GM18519 (cell line): Measurements from ENCODE around the gene RIC8B.
"Not testable (repeated sequence)": the region's sequence is repeated elsewhere in the genome, so short reads cannot be mapped to it uniquely, and the experiment has no call there.

Experiments
- ATAC-seq: cut with Tn5 transposase; IDR thresholded peaks from one replicate; pipeline ENCODE4 v1.9.1; 2021; ENCODE audit warnings: mild to moderate bottlenecking, moderate library complexity; ENCODE audit not compliant: unreplicated experiment, low FRiP score

Gene RIC8B, protein sequence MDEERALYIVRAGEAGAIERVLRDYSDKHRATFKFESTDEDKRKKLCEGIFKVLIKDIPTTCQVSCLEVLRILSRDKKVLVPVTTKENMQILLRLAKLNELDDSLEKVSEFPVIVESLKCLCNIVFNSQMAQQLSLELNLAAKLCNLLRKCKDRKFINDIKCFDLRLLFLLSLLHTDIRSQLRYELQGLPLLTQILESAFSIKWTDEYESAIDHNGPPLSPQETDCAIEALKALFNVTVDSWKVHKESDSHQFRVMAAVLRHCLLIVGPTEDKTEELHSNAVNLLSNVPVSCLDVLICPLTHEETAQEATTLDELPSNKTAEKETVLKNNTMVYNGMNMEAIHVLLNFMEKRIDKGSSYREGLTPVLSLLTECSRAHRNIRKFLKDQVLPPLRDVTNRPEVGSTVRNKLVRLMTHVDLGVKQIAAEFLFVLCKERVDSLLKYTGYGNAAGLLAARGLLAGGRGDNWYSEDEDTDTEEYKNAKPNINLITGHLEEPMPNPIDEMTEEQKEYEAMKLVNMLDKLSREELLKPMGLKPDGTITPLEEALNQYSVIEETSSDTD

GRCh38 chr12:106774005-106774807 lies at the start of gene RIC8B:
Gene RIC8B, plus strand, starts transcription at chr12:106774682. Its CDS starts 64 bp downstream, at chr12:106774746.
- peak; percentile 65 for ATAC-seq

DNA sequence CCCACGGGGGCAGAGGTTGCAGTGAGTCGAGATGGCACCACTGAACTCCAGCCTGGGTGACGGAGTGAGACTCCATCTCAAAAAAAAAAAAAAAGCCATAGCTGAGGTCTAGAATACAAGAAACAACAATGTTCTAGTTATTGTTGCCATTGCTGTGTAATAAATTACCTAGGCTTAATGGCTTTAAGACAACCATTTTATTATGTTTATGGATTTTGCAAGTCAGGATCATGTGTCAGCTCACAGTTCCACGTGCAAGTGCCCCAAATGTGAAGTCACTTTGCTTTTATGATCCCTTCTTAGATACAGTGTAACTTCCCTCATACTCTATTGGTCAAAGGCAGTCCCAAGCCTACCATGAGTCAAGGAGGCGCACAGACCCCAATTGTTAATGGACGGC lies 49.5 kb upstream of the RIC8B start:
- ATAC-seq = no peak

- ATAC-seq = not testable (repeated sequence)
These were observed 47.8 kb upstream of the RIC8B start for GRCh38 chr12:106726603-106727202.

- no peak for ATAC-seq
These were observed 44.9 kb upstream of the RIC8B start for GRCh38 chr12:106729611-106730010.

DNA sequence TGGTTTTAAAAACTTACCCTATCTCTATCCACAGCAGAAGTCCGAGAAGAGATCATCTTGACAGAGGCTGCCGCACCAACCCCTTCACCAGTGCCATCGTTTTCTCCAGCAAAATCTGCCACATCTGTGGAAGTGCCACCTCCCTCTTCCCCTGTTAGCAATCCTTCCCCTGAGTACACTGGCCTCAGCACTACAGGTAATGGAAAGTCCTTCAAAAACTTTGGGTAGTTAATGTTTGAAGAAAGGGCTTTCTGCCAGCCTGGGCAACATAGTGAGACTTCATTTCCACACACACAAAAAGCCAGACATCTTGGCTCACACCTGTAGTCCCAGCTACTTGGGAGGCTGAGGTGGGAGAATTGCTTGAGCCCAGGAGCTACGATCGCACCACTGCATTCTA lies 41.6 kb upstream of the RIC8B start:
- ATAC-seq = no peak

GRCh38 chr12:106733660-106734059 lies 40.8 kb upstream of the RIC8B start:
- ATAC-seq = no peak

GRCh38 chr12:106736051-106736957 lies 38.2 kb upstream of the RIC8B start:
- no peak for ATAC-seq

DNA sequence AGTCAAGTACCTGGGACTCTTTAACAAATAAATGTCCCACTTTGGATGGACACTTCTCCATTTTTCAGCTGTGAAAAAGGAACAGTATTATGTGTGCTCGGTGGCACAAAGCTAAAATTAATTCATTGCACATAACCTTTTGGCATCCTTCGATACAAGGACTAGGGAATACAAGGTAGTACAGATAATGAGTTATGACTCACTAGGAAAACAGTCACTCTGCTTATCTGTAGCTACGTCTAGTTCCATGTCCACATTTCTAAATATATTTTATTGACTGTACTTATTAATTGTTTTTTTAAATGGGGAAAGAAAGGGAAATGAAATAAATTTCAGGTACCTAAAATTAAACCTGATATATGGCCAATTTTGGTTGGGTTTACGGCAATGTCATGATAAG lies 35.2 kb upstream of the RIC8B start:
- no peak for ATAC-seq

- no peak for ATAC-seq
These were observed 34.5 kb upstream of the RIC8B start for GRCh38 chr12:106739815-106740530.

DNA sequence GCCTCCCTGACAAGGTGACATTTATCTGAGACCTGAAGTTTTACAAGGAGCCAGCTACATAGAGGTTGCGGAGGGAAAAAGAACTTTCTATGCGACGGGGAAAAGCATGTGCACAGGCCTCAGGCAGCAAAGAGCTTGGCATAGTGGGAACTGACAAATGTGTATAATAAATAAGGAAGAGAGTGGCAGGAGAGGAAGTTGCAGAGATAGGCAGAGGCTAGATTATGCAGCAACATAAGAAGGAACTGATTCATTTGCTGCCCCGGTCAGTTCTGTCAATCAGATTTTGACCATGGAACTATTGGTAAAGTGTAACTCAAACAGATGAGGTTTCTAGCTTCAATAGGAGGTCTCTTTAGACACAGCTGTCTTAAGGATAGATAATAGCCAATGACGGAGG lies 33.7 kb upstream of the RIC8B start:
- ATAC-seq = no peak

DNA sequence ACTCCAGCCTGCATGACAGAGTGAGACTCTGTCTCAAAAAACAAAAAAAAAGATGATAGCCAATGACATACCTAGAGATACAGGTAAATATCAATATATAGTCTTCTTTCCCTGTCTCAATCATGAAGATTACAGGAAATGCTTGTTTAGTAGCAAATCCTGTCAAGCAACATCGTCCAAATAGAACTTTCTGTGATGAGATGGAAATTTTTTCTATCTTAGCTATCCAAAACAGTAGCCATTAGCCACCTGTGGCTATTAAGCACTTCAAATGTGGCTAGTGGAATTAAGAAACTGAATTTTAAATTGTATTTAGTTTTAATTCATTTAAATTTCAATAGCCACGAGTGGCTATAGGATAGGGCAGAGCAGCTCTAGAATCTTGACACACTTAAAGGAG lies 33.2 kb upstream of the RIC8B start:
- no peak for ATAC-seq

GRCh38 chr12:106743270-106743988 lies 31.1 kb upstream of the RIC8B start:
- ATAC-seq = no peak

DNA sequence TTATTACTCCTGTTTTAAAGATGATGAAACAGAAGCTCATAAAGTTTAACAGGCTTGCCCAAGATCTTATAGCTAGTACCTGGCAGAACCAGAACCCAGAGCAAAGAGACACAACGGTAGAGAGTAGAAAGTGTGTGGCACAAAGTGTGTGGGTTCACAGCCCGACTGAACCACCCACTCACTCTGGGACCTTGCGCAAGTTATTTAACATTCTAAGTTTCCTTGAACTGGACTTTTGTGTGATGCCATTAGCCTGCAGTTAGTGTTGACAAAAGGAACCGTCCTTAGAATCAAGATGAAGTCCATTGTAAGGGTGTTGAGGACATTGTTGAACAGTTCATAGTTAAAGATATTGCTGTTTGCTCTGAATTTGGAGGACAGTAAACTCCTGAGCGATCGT lies 29.9 kb upstream of the RIC8B start:
- ATAC-seq = no peak

- no peak for ATAC-seq
These were observed 29.2 kb upstream of the RIC8B start for GRCh38 chr12:106745181-106745745.

DNA sequence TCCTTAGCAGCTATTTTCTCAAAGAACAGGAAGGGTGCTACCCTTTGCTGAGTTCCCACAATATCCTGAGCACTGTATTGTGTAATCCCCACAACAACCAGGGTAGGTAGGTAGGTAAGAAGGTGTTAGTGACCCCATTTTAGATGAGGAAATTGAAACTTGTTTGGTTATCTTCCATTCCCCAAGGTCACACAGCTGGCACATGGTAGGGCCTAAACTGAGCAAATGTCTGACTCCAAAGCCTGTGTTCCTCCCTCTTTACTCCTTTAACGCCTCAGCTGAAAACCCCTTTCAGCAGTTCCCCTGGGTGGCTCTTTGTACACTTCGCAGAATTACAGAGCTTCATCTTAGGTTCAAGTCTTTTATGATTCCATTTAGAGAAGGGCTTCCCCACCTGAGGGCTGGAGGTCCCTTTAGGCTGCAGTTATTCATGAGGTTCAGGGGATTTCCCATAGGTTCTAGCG lies 26.5 kb upstream of the RIC8B start:
- no peak for ATAC-seq

DNA sequence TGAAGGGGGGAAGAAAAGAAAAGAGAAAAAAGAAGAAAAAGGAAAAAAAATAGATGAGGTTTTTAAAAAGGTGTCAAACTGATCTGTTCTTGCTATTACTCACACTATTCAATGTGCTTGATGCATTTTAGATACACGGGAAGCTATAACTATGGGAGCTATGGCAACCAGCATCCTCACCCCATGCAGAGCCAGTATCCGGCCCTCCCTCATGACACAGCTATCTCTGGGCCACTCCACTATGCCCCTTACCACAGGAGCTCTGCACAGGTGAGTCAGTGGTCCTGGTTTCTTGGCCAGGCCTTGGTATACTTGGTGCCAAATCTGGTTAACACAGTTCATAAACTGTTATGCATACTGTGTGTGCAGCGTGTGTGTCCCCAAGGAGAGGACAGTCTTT lies 24.0 kb upstream of the RIC8B start:
- ATAC-seq = no peak

GRCh38 chr12:106753526-106753925 lies 21.0 kb upstream of the RIC8B start:
- ATAC-seq = peak; percentile 96

DNA sequence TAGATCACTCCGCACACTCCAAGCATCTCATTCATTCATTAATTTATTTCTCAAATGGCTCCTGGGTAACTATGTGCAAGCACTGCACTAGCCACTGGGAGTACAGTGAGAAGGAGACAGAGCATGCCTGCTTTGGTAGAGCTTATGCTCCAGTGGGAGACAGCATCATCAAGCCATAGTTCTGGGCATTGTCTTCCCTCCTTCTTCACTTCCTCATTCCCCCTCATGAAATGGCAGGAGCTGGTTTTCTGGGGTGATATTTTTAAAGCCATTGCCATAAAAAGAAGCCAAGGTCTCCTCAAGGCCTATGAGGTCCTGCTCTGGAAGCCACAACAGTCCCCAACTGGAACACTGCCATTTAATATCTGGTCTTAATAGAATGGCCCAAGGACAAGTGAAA lies 20.2 kb upstream of the RIC8B start:
- no peak for ATAC-seq
